T follicular helper cell (primary cell): ENCODE measurements around the gene STX7.
A peak's percentile ranks its signal among the peaks of the same experiment; 100 is the strongest.

Source experiments
- DNase-seq: peaks from one replicate; pipeline ENCODE4 v3.0.0-alpha.2; 2020; ENCODE audit warnings: low read depth

Gene STX7

GRCh38 chr6:132506869-132507808 lies 5.8 kb downstream of the STX7 start:
- DNase-seq: no peak

GRCh38 chr6:132506461-132506860 lies 6.5 kb downstream of the STX7 start:
- no peak for DNase-seq

GRCh38 chr6:132505158-132505557 lies 7.8 kb downstream of the STX7 start:
- DNase-seq: no peak

- DNase-seq: no peak
These were observed 8.2 kb downstream of the STX7 start for GRCh38 chr6:132504757-132505156.

DNA sequence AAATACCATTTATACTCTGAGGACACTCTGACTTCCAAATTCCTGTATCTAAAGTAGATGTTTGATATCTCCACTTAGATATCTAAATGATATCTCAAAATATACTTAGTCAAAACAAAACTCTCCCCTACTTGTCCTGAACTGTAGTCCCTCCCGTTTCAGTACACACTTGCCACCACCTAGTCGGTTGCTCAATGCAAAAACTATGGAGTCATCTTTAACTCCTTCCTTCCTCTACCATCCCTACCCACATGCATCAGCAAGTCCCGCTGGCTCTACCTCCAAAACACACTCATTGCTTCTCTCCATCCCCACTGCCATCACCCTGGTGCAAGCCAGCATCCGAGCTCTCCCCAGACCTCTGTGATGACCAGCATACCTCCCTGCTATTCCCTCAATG lies 13.2 kb downstream of the STX7 start:
- no peak for DNase-seq

- DNase-seq: no peak
These were observed 14.3 kb downstream of the STX7 start for GRCh38 chr6:132498638-132499037.

GRCh38 chr6:132496519-132497180 lies 16.3 kb downstream of the STX7 start:
- DNase-seq: no peak

DNA sequence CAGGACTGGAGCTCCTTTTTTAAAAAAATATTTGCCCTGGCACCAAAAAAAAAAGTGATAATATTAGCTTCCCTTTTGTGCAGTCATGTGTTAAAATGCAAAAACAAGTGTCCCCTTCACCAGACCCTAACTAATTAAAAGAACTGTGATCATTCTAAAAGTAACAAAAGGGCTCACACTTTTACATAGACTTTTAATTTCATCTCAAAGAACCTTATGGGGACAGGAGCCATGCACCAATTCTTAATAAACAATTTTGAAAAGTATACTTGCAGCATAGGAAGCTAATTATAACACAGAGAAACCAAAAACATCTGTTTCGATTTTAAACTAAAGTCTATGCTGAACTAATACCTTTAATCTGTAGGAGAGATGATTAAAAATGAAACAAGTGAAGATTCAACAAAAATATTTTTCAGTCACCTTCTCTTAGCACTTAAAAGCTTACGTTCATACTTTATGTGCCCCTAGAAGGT lies 17.3 kb downstream of the STX7 start:
- no peak for DNase-seq

DNA sequence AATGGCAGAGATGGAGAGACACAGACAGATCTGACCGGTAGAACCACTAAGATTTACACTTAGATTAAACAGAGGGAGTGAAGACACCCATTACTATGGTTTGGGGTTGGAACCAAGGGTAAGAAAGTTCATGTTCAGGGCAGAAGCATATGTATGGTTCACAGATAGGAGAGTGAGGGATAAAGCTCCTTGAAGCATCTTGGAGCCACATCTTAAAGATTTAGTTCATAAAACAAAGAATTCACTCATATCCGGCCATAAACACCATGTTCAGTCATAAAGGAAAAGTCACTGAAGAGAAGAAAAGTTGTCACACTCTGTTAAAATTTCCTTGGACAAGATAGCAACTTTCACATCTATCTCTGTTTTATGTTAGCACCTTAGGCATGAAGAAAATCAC lies 18.0 kb downstream of the STX7 start:
- no peak for DNase-seq

- DNase-seq: no peak
These were observed 21.0 kb downstream of the STX7 start for GRCh38 chr6:132491881-132492280.

- no peak for DNase-seq
These were observed 21.6 kb downstream of the STX7 start for GRCh38 chr6:132491303-132491702.

- no peak for DNase-seq
These were observed 22.3 kb downstream of the STX7 start for GRCh38 chr6:132490478-132491204.

GRCh38 chr6:132490024-132490423 lies 22.9 kb downstream of the STX7 start:
- no peak for DNase-seq

DNA sequence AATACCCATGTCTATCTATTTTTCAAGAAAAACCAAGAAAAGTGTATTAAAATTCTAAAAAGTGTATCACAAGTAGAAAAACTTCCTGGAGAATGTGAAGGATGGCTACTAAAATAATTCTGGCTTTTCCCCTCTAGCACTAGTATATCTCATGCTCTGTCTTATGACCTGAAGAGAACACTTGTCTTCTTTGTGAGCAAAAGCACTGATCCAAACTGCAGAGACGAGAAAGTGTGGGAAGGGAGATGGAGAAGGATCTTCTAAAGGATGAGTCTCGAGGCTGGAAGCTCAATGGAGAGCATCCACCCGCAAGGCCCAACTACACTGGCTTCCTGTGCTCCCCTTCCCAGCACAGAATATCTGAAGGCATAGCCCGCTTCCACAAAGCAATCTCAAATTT lies 23.5 kb downstream of the STX7 start:
- DNase-seq: no peak

DNA sequence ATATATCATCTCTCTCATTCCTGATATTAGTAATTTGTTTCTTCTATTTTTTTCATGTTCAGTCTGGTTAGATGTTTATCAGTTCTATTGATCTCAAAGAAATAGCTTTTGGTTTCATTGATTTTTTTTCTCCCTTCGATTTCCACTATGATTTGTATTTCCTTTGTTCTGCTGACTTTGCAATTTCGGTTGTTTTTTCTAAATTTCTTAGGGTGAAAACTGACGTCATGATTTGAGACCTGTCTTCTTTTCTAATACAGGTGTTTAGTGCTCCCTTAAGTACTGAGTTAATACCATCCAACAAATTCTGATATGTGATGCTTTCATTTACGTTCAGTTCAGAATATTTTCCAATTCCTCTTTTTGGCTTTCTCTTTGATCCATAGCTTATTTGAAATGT lies 25.2 kb downstream of the STX7 start:
- no peak for DNase-seq

DNA sequence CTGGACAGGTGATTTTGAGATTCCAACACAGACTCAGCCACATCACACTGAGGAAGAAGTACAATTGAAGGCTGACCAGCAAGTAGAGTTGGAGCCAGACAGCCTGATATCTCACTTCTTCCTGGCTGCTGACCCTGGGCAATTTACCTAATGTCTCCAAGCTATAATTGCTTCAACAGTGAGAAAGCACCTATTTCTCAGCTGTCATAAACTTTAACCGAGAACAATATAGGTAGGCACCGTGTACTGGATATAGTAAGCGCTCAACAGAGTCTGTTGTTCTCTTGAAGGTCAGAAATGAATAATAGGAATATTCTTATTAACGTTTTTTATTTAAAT lies 28.3 kb downstream of the STX7 start:
- no peak for DNase-seq

GRCh38 chr6:132483779-132484679 lies 28.9 kb downstream of the STX7 start:
- peak; percentile 29 for DNase-seq

- no peak for DNase-seq
These were observed 30.3 kb downstream of the STX7 start for GRCh38 chr6:132482581-132482980.

GRCh38 chr6:132481189-132481588 lies 31.7 kb downstream of the STX7 start:
- DNase-seq: no peak

GRCh38 chr6:132479131-132479530 lies 33.8 kb downstream of the STX7 start:
- no peak for DNase-seq

DNA sequence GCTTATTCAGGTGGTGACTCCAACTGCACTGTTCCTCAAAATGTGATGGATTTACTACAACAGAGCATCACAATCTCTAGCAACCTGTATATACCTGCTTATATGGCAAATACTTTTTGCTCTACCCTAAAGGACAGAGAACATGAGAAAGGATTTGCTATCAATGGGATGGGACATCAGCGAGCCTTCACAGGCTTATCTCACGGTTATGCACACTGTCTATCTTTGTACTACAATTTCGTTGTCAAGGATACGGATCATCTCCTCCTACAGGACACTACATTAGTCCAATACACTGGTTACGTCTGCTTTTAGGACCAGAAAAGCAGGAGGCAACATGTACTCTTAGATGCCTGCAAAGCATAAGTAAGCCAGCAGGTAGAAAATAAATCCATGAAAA lies 34.2 kb downstream of the STX7 start:
- no peak for DNase-seq

DNA sequence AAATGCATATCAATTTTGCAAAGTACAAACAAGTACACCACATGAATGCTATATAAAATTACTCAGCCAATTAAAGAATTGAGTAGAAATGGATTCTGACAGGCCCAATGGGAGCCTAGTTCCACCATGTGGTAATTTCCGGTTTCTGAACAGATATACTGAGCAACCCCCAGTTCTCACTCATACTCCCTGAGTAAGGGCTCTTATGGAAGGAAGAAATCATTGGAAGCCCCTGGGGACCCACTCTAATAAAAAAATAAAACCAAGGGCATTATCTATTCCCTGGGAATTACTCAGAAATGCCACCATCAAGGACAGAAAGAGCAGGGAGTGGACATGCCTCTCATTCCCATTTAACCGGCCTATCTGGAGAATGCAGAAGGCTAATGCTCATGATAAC lies 34.6 kb downstream of the STX7 start:
- no peak for DNase-seq
